GM12878 (cell line): ENCODE results near the gene NMNAT1. TPM values are rescaled to one million over a fixed set of nuclear protein-coding genes. Genes with fewer than 3 reads are reported as not detected.
A peak's percentile ranks its signal among the peaks of the same experiment; 100 is the strongest.

Experiments used
- ASH2L ChIP-seq: fragments of 300-600, 200-600 bp; sonication (generic); IDR thresholded peaks from 2 replicates; pipeline ENCODE4 v1.6.1; 2017; ENCODE audit warnings: low read depth, mild to moderate bottlenecking, borderline replicate concordance
- ATF7 ChIP-seq: fragments of 450-650 bp; IDR thresholded peaks from 2 replicates; pipeline ENCODE4 v1.6.1; 2016; ENCODE audit warnings: low read depth, mild to moderate bottlenecking
- BACH1 ChIP-seq: fragments of 450-650 bp; IDR thresholded peaks from 2 replicates; pipeline ENCODE4 v1.6.1; 2017; ENCODE audit warnings: mild to moderate bottlenecking, borderline replicate concordance
- BMI1 ChIP-seq: fragments of 450-650 bp; IDR thresholded peaks from 2 replicates; pipeline ENCODE4 v1.6.1; 2016; ENCODE audit warnings: mild to moderate bottlenecking, moderate library complexity, borderline replicate concordance
- BRCA1 ChIP-seq: IDR thresholded peaks from 2 replicates; pipeline ENCODE4 v1.6.1; 2011; ENCODE audit warnings: low read depth, low read length, improper control_type of control experiment
- CBFB ChIP-seq: IDR thresholded peaks from 2 replicates; pipeline ENCODE4 v1.6.1; 2016; ENCODE audit warnings: antibody characterized with exemption, low read depth
- ELK1 ChIP-seq: IDR thresholded peaks from 2 replicates; pipeline ENCODE4 v1.6.1; 2012; ENCODE audit warnings: low read depth, low read length, improper control_type of control experiment
- HDAC2 ChIP-seq: fragments of 200-600 bp; sonication (generic); IDR thresholded peaks from 2 replicates; pipeline ENCODE4 v1.6.1; 2017
- HDAC6 ChIP-seq: fragments of 200-600 bp; sonication (generic); IDR thresholded peaks from one replicate; pipeline ENCODE4 v1.8.0; 2017; ENCODE audit warnings: antibody characterized with exemption; ENCODE audit not compliant: unreplicated experiment
- IKZF2 ChIP-seq, 2 experiments: fragments of 450-650 bp; IDR thresholded peaks; 2 replicates each; pipeline ENCODE4 v1.6.1; 2017; ENCODE audit warnings: mild to moderate bottlenecking in 2 of 2, moderate library complexity in 2 of 2
- JUND ChIP-seq: IDR thresholded peaks from 2 replicates; pipeline ENCODE4 v1.6.1; 2012; ENCODE audit warnings: low read depth, mild to moderate bottlenecking, low read length, improper control_type of control experiment, moderate library complexity
- MTA3 ChIP-seq: IDR thresholded peaks from 2 replicates; pipeline ENCODE4 v1.6.1; 2012; ENCODE audit warnings: low read length, inconsistent platforms, borderline replicate concordance
- NBN ChIP-seq: fragments of 450-650 bp; IDR thresholded peaks from 2 replicates; pipeline ENCODE4 v1.6.1; 2016
- NFXL1 ChIP-seq: fragments of 450-650 bp; IDR thresholded peaks from 2 replicates; pipeline ENCODE4 v1.6.1; 2017; ENCODE audit warnings: antibody characterized with exemption, mild to moderate bottlenecking, borderline replicate concordance
- NFYB ChIP-seq: IDR thresholded peaks from 2 replicates; pipeline ENCODE4 v1.6.1; 2011; ENCODE audit warnings: low read depth, mild to moderate bottlenecking, low read length, improper control_type of control experiment, moderate library complexity; ENCODE audit not compliant: insufficient read depth
- SMARCA5 ChIP-seq: fragments of 450-650 bp; IDR thresholded peaks from 2 replicates; pipeline ENCODE4 v1.6.1; 2017; ENCODE audit warnings: mild to moderate bottlenecking
- YBX1 ChIP-seq: fragments of 450-650 bp; IDR thresholded peaks from 2 replicates; pipeline ENCODE4 v1.6.1; 2016; ENCODE audit warnings: antibody characterized with exemption
- ZBTB11 ChIP-seq: fragments of 450-650 bp; formaldehyde crosslinking; IDR thresholded peaks from 2 replicates; pipeline ENCODE4 v1.5.0; 2022; ENCODE audit warnings: mild to moderate bottlenecking, missing genetic modification characterization
- ZNF24 ChIP-seq: fragments of 450-650 bp; IDR thresholded peaks from 2 replicates; pipeline ENCODE4 v1.6.1; 2017; ENCODE audit warnings: antibody characterized with exemption, mild to moderate bottlenecking
- ZNF274 ChIP-seq: IDR thresholded peaks from one replicate; pipeline ENCODE4 v1.8.0; 2011; ENCODE audit not compliant: insufficient read length, insufficient read depth
- ZNF622 ChIP-seq: fragments of 450-650 bp; IDR thresholded peaks from 2 replicates; pipeline ENCODE4 v1.6.1; 2017; ENCODE audit warnings: mild to moderate bottlenecking, inconsistent platforms
- polyA plus RNA-seq, 11 experiments: library from polyadenylated mRNA; depleted of rRNA in 4 of 11; unstranded in 6 of 11; stranded (reverse) in 5 of 11; fragments of >200 nt; fragmentation: Nextera tagmentation in 4 of 11; fragmentation: Illumina TruSeq in 1 of 11; extraction: Ambion mirVana in 4 of 11; extraction: Trizol in 1 of 11; gene quantifications; 1 replicate in 1 of 11; 2 replicates in 10 of 11; pipeline versions ENCODE4 v1.2.1 to v1.2.3, GENCODE V29; 2011 to 2016; ENCODE audit warnings: inconsistent platforms in 2 of 11, missing spikeins in 2 of 11, low read depth in 1 of 11
- total RNA-seq, 4 experiments: library from RNA; depleted of rRNA in 3 of 4; stranded (reverse); fragments of >200 nt in 3 of 4; fragmentation: Illumina TruSeq in 1 of 4; extraction: Trizol in 1 of 4; gene quantifications; 2 replicates each; pipeline versions ENCODE4 v1.2.1 to v1.2.3, GENCODE V29; 2013 to 2021
- TF ChIP-seq, protein P1 (sequence below): fragments of 450-650 bp; IDR thresholded peaks from 2 replicates; pipeline ENCODE4 v1.6.1; 2017; ENCODE audit warnings: mild to moderate bottlenecking, moderate library complexity
- TF ChIP-seq, protein P2 (sequence below): fragments of 450-650 bp; IDR thresholded peaks from 2 replicates; pipeline ENCODE4 v1.6.1; 2017; ENCODE audit warnings: borderline replicate concordance

NMNAT1 gene
- total and polyA plus RNA-seq, 10 of the 15 experiments (the other 5 are each of a cell fraction or from before 2014, with no cell fraction given) = 7.2 to 16.7 (median 11.7) TPM

- TF ChIP-seq CBFB = no peak
- TF ChIP-seq, protein P1, sequence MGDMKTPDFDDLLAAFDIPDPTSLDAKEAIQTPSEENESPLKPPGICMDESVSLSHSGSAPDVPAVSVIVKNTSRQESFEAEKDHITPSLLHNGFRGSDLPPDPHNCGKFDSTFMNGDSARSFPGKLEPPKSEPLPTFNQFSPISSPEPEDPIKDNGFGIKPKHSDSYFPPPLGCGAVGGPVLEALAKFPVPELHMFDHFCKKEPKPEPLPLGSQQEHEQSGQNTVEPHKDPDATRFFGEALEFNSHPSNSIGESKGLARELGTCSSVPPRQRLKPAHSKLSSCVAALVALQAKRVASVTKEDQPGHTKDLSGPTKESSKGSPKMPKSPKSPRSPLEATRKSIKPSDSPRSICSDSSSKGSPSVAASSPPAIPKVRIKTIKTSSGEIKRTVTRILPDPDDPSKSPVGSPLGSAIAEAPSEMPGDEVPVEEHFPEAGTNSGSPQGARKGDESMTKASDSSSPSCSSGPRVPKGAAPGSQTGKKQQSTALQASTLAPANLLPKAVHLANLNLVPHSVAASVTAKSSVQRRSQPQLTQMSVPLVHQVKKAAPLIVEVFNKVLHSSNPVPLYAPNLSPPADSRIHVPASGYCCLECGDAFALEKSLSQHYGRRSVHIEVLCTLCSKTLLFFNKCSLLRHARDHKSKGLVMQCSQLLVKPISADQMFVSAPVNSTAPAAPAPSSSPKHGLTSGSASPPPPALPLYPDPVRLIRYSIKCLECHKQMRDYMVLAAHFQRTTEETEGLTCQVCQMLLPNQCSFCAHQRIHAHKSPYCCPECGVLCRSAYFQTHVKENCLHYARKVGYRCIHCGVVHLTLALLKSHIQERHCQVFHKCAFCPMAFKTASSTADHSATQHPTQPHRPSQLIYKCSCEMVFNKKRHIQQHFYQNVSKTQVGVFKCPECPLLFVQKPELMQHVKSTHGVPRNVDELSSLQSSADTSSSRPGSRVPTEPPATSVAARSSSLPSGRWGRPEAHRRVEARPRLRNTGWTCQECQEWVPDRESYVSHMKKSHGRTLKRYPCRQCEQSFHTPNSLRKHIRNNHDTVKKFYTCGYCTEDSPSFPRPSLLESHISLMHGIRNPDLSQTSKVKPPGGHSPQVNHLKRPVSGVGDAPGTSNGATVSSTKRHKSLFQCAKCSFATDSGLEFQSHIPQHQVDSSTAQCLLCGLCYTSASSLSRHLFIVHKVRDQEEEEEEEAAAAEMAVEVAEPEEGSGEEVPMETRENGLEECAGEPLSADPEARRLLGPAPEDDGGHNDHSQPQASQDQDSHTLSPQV = peak; percentile 71; the same call in 1 of the 2 replicates
- no peak for TF ChIP-seq ASH2L
- TF ChIP-seq, protein P2, sequence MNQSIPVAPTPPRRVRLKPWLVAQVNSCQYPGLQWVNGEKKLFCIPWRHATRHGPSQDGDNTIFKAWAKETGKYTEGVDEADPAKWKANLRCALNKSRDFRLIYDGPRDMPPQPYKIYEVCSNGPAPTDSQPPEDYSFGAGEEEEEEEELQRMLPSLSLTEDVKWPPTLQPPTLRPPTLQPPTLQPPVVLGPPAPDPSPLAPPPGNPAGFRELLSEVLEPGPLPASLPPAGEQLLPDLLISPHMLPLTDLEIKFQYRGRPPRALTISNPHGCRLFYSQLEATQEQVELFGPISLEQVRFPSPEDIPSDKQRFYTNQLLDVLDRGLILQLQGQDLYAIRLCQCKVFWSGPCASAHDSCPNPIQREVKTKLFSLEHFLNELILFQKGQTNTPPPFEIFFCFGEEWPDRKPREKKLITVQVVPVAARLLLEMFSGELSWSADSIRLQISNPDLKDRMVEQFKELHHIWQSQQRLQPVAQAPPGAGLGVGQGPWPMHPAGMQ = no peak
- TF ChIP-seq BACH1 = peak; percentile 64
- no peak for TF ChIP-seq JUND
- TF ChIP-seq ZNF24 = peak; percentile 67; the same call in 1 of the 2 replicates
- TF ChIP-seq NBN = no peak
- TF ChIP-seq MTA3 = no peak
- TF ChIP-seq BRCA1 = no peak
- TF ChIP-seq HDAC2 = no peak
- TF ChIP-seq YBX1 = no peak
- no peak for TF ChIP-seq ELK1
- TF ChIP-seq ZBTB11 (CRISPR knock-in tag) = peak; percentile 61
- TF ChIP-seq ATF7 = no peak
- peak; percentile 82 for TF ChIP-seq NFYB
- no peak for TF ChIP-seq HDAC6
- TF ChIP-seq SMARCA5 = peak; percentile 92
- no peak for TF ChIP-seq IKZF2 (IDR thresholded peaks at IDR 0.05)
- no peak for TF ChIP-seq ZNF274
- TF ChIP-seq BMI1 = peak; percentile 71
- no peak for TF ChIP-seq ZNF622
- no peak for TF ChIP-seq NFXL1
These were observed 89.5 kb downstream of the NMNAT1 start, which contains the start of gene UBE4B (continued) for GRCh38 chr1:10032590-10033358.
